NCI-H1436 (cell line): ENCODE measurements around the gene SMIM31.
A peak's percentile ranks its signal among the peaks of the same experiment; 100 is the strongest.

ENCODE experiments used
- DNase-seq: peaks from one replicate; lab custom pipeline; 2025; lab: John Stamatoyannopoulos, UW

The SMIM31 gene

GRCh38 chr4:164753873-164754488, at the start of gene SMIM31:
SMIM31 (plus strand) TSS chr4:164754131; CDS start chr4:164770444, 16,313 bp downstream.
- peak; percentile 4 for DNase-seq

- no peak for DNase-seq
Measured at GRCh38 chr4:164706675-164707074, 47.3 kb upstream of the SMIM31 start.

GRCh38 chr4:164716901-164717300, 37.0 kb upstream of the SMIM31 start:
- DNase-seq: no peak

- DNase-seq: no peak
Measured at GRCh38 chr4:164718827-164719226, 35.1 kb upstream of the SMIM31 start.

- no peak for DNase-seq
Measured at GRCh38 chr4:164725066-164725465, 28.9 kb upstream of the SMIM31 start.

GRCh38 chr4:164730705-164731393, 23.1 kb upstream of the SMIM31 start:
- no peak for DNase-seq

GRCh38 chr4:164731827-164732474, 22.0 kb upstream of the SMIM31 start:
- no peak for DNase-seq

GRCh38 chr4:164734484-164734883, 19.4 kb upstream of the SMIM31 start:
- DNase-seq: no peak

- no peak for DNase-seq
Measured at GRCh38 chr4:164748375-164748774, 5.6 kb upstream of the SMIM31 start.

GRCh38 chr4:164755432-164755831, 1.5 kb downstream of the SMIM31 start:
- no peak for DNase-seq

- DNase-seq: no peak
Measured at GRCh38 chr4:164756686-164757085, 2.8 kb downstream of the SMIM31 start.

- no peak for DNase-seq
Measured at GRCh38 chr4:164761241-164761640, 7.3 kb downstream of the SMIM31 start.

- DNase-seq: no peak
Measured at GRCh38 chr4:164761746-164762275, 7.9 kb downstream of the SMIM31 start.

- DNase-seq: no peak
Measured at GRCh38 chr4:164765096-164765495, 11.2 kb downstream of the SMIM31 start.

- no peak for DNase-seq
Measured at GRCh38 chr4:164765833-164766232, 11.9 kb downstream of the SMIM31 start.

GRCh38 chr4:164768516-164768915, 14.6 kb downstream of the SMIM31 start:
- no peak for DNase-seq

GRCh38 chr4:164770010-164770724, 16.2 kb downstream of the SMIM31 start:
- no peak for DNase-seq

GRCh38 chr4:164771088-164771487, 17.2 kb downstream of the SMIM31 start:
- no peak for DNase-seq

GRCh38 chr4:164772076-164772475, 18.1 kb downstream of the SMIM31 start:
- no peak for DNase-seq

GRCh38 chr4:164779080-164779479, 25.1 kb downstream of the SMIM31 start:
- no peak for DNase-seq

GRCh38 chr4:164779811-164780216, 25.9 kb downstream of the SMIM31 start:
- peak; percentile 55 for DNase-seq

GRCh38 chr4:164780839-164781238, 26.9 kb downstream of the SMIM31 start:
- no peak for DNase-seq
